Liver (tissue), 9 donors: Measurements from ENCODE around the gene SUCLA2. TPM values are rescaled to one million over a fixed set of nuclear protein-coding genes. Genes with fewer than 3 reads are reported as not detected.

ENCODE experiments used
- DNase-seq: peaks from one replicate; pipeline ENCODE4 v3.0.0-alpha.2; 2017; ENCODE audit warnings: low spot score
- H3K27ac ChIP-seq, 2 donors: one replicate each; pipeline ENCODE4 v1.7.0; 2013; ENCODE audit warnings: inconsistent platforms in 2 of 2, low read length in 2 of 2, control low read depth in 1 of 2, low read depth in 1 of 2, mild to moderate bottlenecking in 1 of 2
- H3K27me3 ChIP-seq, 4 donors: one replicate each; pipeline versions ENCODE4 v1.6.1 to v1.7.0; 2013; ENCODE audit warnings: low read length in 3 of 4, inconsistent platforms in 1 of 4, mild to moderate bottlenecking in 1 of 4, moderate library complexity in 1 of 4; ENCODE audit not compliant: control insufficient read depth in 4 of 4, insufficient read depth in 4 of 4
- H3K36me3 ChIP-seq, 4 donors: one replicate each; pipeline versions ENCODE4 v1.6.1 to v1.7.0; 2013; ENCODE audit warnings: low read length in 3 of 4, mild to moderate bottlenecking in 3 of 4, low read depth in 1 of 4, moderate library complexity in 1 of 4; ENCODE audit not compliant: control insufficient read depth in 4 of 4, insufficient read depth in 3 of 4
- H3K4me1 ChIP-seq, 4 donors: one replicate each; pipeline versions ENCODE4 v1.6.1 to v1.7.0; 2013; ENCODE audit warnings: low read length in 3 of 4, mild to moderate bottlenecking in 3 of 4, moderate library complexity in 1 of 4; ENCODE audit not compliant: control insufficient read depth in 4 of 4, insufficient read depth in 4 of 4
- H3K4me3 ChIP-seq, 3 donors: one replicate each; pipeline versions ENCODE4 v1.6.1 to v1.7.0; 2013; ENCODE audit warnings: low read length in 3 of 3, control low read depth in 1 of 3, low read depth in 1 of 3, mild to moderate bottlenecking in 1 of 3
- H3K9ac ChIP-seq, 2 donors: one replicate each; pipeline ENCODE4 v1.7.0; 2013; ENCODE audit warnings: low read length in 2 of 2, mild to moderate bottlenecking in 2 of 2, moderate library complexity in 2 of 2, control low read depth in 1 of 2, low read depth in 1 of 2
- H3K9me3 ChIP-seq, 4 donors: one replicate each; pipeline versions ENCODE4 v1.6.1 to v1.7.0; 2013; ENCODE audit warnings: low read length in 3 of 4; ENCODE audit not compliant: control insufficient read depth in 4 of 4
- ATF3 ChIP-seq: IDR thresholded peaks from 2 replicates; pipeline ENCODE4 v1.6.1; 2016; ENCODE audit warnings: antibody characterized with exemption
- CTCF ChIP-seq: fragments of 150-350 bp; IDR thresholded peaks from 2 replicates; pipeline ENCODE4 v1.5.1; 2017; ENCODE audit warnings: improper control_type of control experiment, low read depth, low read length; ENCODE audit not compliant: missing input control
- EGR1 ChIP-seq, 2 donors: IDR thresholded peaks; 2 replicates each; pipeline ENCODE4 v1.6.1; 2016 to 2018; ENCODE audit warnings: antibody characterized with exemption in 2 of 2, low read depth in 2 of 2
- FOXA1 ChIP-seq: IDR thresholded peaks from 2 replicates; pipeline ENCODE4 v1.6.1; 2016; ENCODE audit warnings: antibody characterized with exemption
- FOXA2 ChIP-seq: IDR thresholded peaks from 2 replicates; pipeline ENCODE4 v1.6.1; 2016; ENCODE audit warnings: antibody characterized with exemption
- GABPA ChIP-seq, 2 donors: IDR thresholded peaks in 1 of 2; conservative IDR thresholded peaks in 1 of 2; 2 replicates each; pipeline ENCODE4 v1.6.1; 2016; ENCODE audit warnings: antibody characterized with exemption in 2 of 2, mild to moderate bottlenecking in 1 of 2, moderate library complexity in 1 of 2
- HNF4A ChIP-seq, 2 donors: conservative IDR thresholded peaks; 2 replicates each; pipeline ENCODE4 v1.6.1; 2016; ENCODE audit warnings: antibody characterized with exemption in 2 of 2, mild to moderate bottlenecking in 2 of 2
- HNF4G ChIP-seq: IDR thresholded peaks from 2 replicates; pipeline ENCODE4 v1.6.1; 2016; ENCODE audit warnings: antibody characterized with exemption
- JUND ChIP-seq, 2 donors: IDR thresholded peaks; 2 replicates each; pipeline ENCODE4 v1.6.1; 2016; ENCODE audit warnings: antibody characterized with exemption in 2 of 2
- MAX ChIP-seq: IDR thresholded peaks from 2 replicates; pipeline ENCODE4 v1.6.1; 2016; ENCODE audit warnings: antibody characterized with exemption
- NR2F2 ChIP-seq: IDR thresholded peaks from 2 replicates; pipeline ENCODE4 v1.6.1; 2016; ENCODE audit warnings: antibody characterized with exemption
- RAD21 ChIP-seq, 2 donors: IDR thresholded peaks; 2 replicates each; pipeline ENCODE4 v1.6.1; 2016; ENCODE audit warnings: antibody characterized with exemption in 2 of 2, mild to moderate bottlenecking in 2 of 2
- REST ChIP-seq: IDR thresholded peaks from 2 replicates; pipeline ENCODE4 v1.6.1; 2016; ENCODE audit warnings: antibody characterized with exemption, mild to moderate bottlenecking
- RXRA ChIP-seq, 2 donors: IDR thresholded peaks; 2 replicates each; pipeline ENCODE4 v1.6.1; 2017 to 2018; ENCODE audit warnings: antibody characterized with exemption in 2 of 2, mild to moderate bottlenecking in 1 of 2
- SP1 ChIP-seq: IDR thresholded peaks from 2 replicates; pipeline ENCODE4 v1.6.1; 2018; ENCODE audit warnings: antibody characterized with exemption, mild to moderate bottlenecking
- TAF1 ChIP-seq: conservative IDR thresholded peaks from 2 replicates; pipeline ENCODE4 v1.6.1; 2016; ENCODE audit warnings: antibody characterized with exemption, mild to moderate bottlenecking
- YY1 ChIP-seq: IDR thresholded peaks from 2 replicates; pipeline ENCODE4 v1.6.1; 2016; ENCODE audit warnings: antibody characterized with exemption, mild to moderate bottlenecking
- ZBTB33 ChIP-seq: IDR thresholded peaks from 2 replicates; pipeline ENCODE4 v1.6.1; 2016; ENCODE audit warnings: antibody characterized with exemption
- WGBS: extraction: QIAGEN DNeasy Blood & Tissue Kit; methylation state at CpG from one replicate; pipeline ENCODE4 v1.1.7; 2013; 5-methylcytosine and 5-hydroxymethylcytosine counted together
- polyA plus RNA-seq, 2 donors: library from polyadenylated mRNA; stranded (reverse) in 1 of 2; unstranded in 1 of 2; fragments of 200-250 nt in 1 of 2; fragments of >200 nt in 1 of 2; fragmentation: Nextera tagmentation in 1 of 2; extraction: Ambion mirVana in 1 of 2; gene quantifications; one replicate each; pipeline versions ENCODE4 v1.2.1 to v1.2.3, GENCODE V29; 2013 to 2015
- total RNA-seq, 2 donors: library from RNA; depleted of rRNA; stranded (reverse); fragments of >200 nt; gene quantifications; one replicate each; pipeline ENCODE4 v1.2.3, GENCODE V29; 2014
- donor health status: healthy.
- donor health status: healthy.
- donor health status: healthy.
- donor health status: healthy.
- donor health status: healthy.

SUCLA2 gene
- total and polyA plus RNA-seq, 4 donors, result 22.0 to 27.1 (median 26.0) TPM

- Histone ChIP-seq H3K36me3 (peaks cover 0 to 11% (median 9%) of the 10 kb centered on the region in 4 donors), H3K4me1 (peaks cover 0 to 4% (median 0%) of the 10 kb centered on the region in 4 donors), H3K9ac (no peak overlapping the region), H3K27me3 (no peaks in the 10 kb centered on the region), H3K9me3 (no peaks in the 10 kb centered on the region), H3K4me3 (no peak overlapping the region), H3K27ac (no peak overlapping the region)
- no peak for DNase-seq
- WGBS, result 98% methylated on average over 4 of the region's 4 CpGs
- TF ChIP-seq MAX (no peak), ZBTB33 (no peak), YY1 (no peak), CTCF (no peak), JUND (IDR thresholded peaks at IDR 0.05) (no peak), FOXA2 (no peak), TAF1 (no peak), ATF3 (no peak), EGR1 (IDR thresholded peaks at IDR 0.05; ENCODE audit: low read depth in 2 of 2) (no peak), NR2F2 (no peak), REST (no peak), GABPA (IDR thresholded peaks at IDR 0.05 in 1 of 2, conservative IDR thresholded peaks at IDR 0.05 in 1 of 2) (no peak), RAD21 (IDR thresholded peaks at IDR 0.05) (no peak), SP1 (no peak), RXRA (IDR thresholded peaks at IDR 0.05) (no peak), FOXA1 (no peak), HNF4G (no peak), HNF4A (conservative IDR thresholded peaks at IDR 0.05) (no peak)
Measured at GRCh38 chr13:47959468-47960247, 41.4 kb downstream of the SUCLA2 start.
